Neural cell (in vitro differentiated cells): ENCODE measurements around the gene LGI4. TPM values are rescaled to one million over a fixed set of nuclear protein-coding genes. Genes with fewer than 3 reads are reported as not detected.
A peak's percentile ranks its signal among the peaks of the same experiment; 100 is the strongest.

Experiments
- H2AFZ ChIP-seq: fragments of 200-600, 300-800 bp; sonication (generic), shearing (Covaris generic); 2 replicates; pipeline ENCODE4 v1.6.0; 2014; ENCODE audit warnings: low read depth, mild to moderate bottlenecking, antibody characterized with exemption, low read length, moderate library complexity
- H3F3A ChIP-seq: fragments of 200-600 bp; shearing (Covaris generic); 2 replicates; pipeline ENCODE4 v1.6.1; 2016; ENCODE audit warnings: mild to moderate bottlenecking, moderate library complexity, mixed read lengths, antibody characterized with exemption, low read length; ENCODE audit not compliant: insufficient read depth, poor library complexity, severe bottlenecking
- H3K27ac ChIP-seq: fragments of 200-600, 300-800 bp; sonication (generic), shearing (Covaris generic); 2 replicates; pipeline ENCODE4 v1.5.1; 2014; ENCODE audit warnings: mild to moderate bottlenecking, low read length, moderate library complexity
- H3K27me3 ChIP-seq: fragments of 300-800, 200-600 bp; sonication (generic), shearing (Covaris generic); 2 replicates; pipeline ENCODE4 v1.6.0; 2014; ENCODE audit warnings: mild to moderate bottlenecking, low read depth, low read length, moderate library complexity; ENCODE audit not compliant: insufficient read depth
- H3K36me3 ChIP-seq: fragments of 300-800, 200-600 bp; sonication (generic), shearing (Covaris generic); 2 replicates; pipeline ENCODE4 v1.5.1; 2014; ENCODE audit warnings: mild to moderate bottlenecking, antibody characterized with exemption, low read length, moderate library complexity; ENCODE audit not compliant: insufficient read depth
- H3K4me2 ChIP-seq: fragments of 300-800, 200-600 bp; sonication (generic), shearing (Covaris generic); 2 replicates; pipeline ENCODE4 v1.6.0; 2014; ENCODE audit warnings: mild to moderate bottlenecking, low read length
- H3K4me3 ChIP-seq: fragments of 300-800, 200-600 bp; sonication (generic), shearing (Covaris generic); 2 replicates; pipeline ENCODE4 v1.5.1; 2014; ENCODE audit warnings: mild to moderate bottlenecking, low read length, moderate library complexity
- H3K79me2 ChIP-seq: fragments of 200-600 bp; shearing (Covaris generic); replicated peaks from 2 replicates; pipeline ENCODE4 v1.6.0; 2014; ENCODE audit warnings: mild to moderate bottlenecking, low read length, moderate library complexity; ENCODE audit not compliant: insufficient read depth
- H3K9ac ChIP-seq: fragments of 300-800, 200-600 bp; sonication (generic), shearing (Covaris generic); 2 replicates; pipeline ENCODE4 v1.6.1; 2016; ENCODE audit warnings: mild to moderate bottlenecking, low read length, mixed read lengths
- H3K9me2 ChIP-seq: fragments of 200-600 bp; shearing (Covaris generic); 2 replicates; pipeline ENCODE4 v1.6.1; 2016; ENCODE audit warnings: mild to moderate bottlenecking, low read length, mixed read lengths; ENCODE audit not compliant: insufficient read depth
- H3K9me3 ChIP-seq: fragments of 200-600, 300-800 bp; sonication (generic), shearing (Covaris generic); 2 replicates; pipeline ENCODE4 v1.6.1; 2016; ENCODE audit warnings: mild to moderate bottlenecking, mixed run types, low read length, moderate library complexity, mixed read lengths
- H4K20me1 ChIP-seq: fragments of 200-600 bp; shearing (Covaris generic); 2 replicates; pipeline ENCODE4 v1.6.1; 2016; ENCODE audit warnings: mild to moderate bottlenecking, mixed run types; ENCODE audit not compliant: insufficient read depth
- EP300 ChIP-seq: fragments of 450-650 bp; conservative IDR thresholded peaks from 2 replicates; pipeline ENCODE4 v1.6.1; 2014; ENCODE audit warnings: antibody characterized with exemption, mild to moderate bottlenecking, moderate library complexity; ENCODE audit not compliant: poor library complexity, severe bottlenecking
- MXI1 ChIP-seq: fragments of 450-650 bp; conservative IDR thresholded peaks from 2 replicates; pipeline ENCODE4 v1.6.1; 2014; ENCODE audit warnings: antibody characterized with exemption, mild to moderate bottlenecking; ENCODE audit not compliant: poor library complexity, severe bottlenecking
- POLR2AphosphoS5 ChIP-seq: IDR thresholded peaks from 2 replicates; pipeline ENCODE4 v1.6.1; 2012
- polyA plus RNA-seq: library from polyadenylated mRNA; depleted of rRNA; stranded (reverse); fragments of >200 nt; gene quantifications from 2 replicates; pipeline ENCODE4 v1.2.3, GENCODE V29; 2014
- TF ChIP-seq, protein P1 (sequence below): fragments of 450-650 bp; IDR thresholded peaks from 2 replicates; pipeline ENCODE4 v1.5.1; 2014; ENCODE audit warnings: antibody characterized with exemption, mild to moderate bottlenecking, moderate library complexity; ENCODE audit not compliant: poor library complexity, severe bottlenecking
- TF ChIP-seq, protein P2 (sequence below): IDR thresholded peaks from 2 replicates; pipeline ENCODE4 v1.6.1; 2012; ENCODE audit warnings: borderline replicate concordance

Gene LGI4
- polyA plus RNA-seq, 1 donor from 2014 or later, result 0.63 TPM

DNA sequence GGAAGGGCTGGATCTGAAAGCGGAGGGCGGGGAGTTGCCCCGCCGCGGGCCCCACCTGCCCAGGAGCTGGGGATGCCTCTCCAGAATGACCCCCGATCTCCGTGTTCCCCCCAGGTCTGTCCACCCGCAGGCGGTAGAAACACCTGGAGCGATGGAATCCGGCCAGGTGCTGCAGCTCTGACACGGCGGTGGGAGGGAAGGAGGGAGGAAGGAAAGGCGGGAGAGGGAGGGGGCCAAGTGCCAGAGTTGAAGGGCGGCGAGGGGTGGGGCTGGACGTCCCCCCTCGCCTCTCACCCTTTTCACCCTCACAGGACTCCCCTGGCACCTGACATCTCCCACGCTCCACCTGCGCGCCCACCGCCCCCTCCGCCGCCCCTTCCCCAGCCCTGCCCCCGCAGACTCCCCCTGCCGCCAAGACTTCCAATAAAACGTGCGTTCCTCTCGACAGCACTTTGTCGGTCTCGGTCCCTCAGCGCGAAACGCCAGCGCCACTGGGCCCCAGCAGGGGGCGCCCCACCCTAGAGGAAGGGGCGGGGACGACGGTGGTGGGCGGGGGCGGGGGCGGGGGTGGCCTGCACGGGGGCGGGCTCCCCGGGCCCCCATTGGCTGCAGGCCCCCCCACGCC lies 7.9 kb upstream of the LGI4 start:
- peaks cover 18% of the 10 kb centered on the region for H3K27me3 ChIP-seq
- TF ChIP-seq, protein P1, sequence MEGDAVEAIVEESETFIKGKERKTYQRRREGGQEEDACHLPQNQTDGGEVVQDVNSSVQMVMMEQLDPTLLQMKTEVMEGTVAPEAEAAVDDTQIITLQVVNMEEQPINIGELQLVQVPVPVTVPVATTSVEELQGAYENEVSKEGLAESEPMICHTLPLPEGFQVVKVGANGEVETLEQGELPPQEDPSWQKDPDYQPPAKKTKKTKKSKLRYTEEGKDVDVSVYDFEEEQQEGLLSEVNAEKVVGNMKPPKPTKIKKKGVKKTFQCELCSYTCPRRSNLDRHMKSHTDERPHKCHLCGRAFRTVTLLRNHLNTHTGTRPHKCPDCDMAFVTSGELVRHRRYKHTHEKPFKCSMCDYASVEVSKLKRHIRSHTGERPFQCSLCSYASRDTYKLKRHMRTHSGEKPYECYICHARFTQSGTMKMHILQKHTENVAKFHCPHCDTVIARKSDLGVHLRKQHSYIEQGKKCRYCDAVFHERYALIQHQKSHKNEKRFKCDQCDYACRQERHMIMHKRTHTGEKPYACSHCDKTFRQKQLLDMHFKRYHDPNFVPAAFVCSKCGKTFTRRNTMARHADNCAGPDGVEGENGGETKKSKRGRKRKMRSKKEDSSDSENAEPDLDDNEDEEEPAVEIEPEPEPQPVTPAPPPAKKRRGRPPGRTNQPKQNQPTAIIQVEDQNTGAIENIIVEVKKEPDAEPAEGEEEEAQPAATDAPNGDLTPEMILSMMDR, result no peak
- peak; percentile 21 for TF ChIP-seq POLR2AphosphoS5
- no peaks in the 10 kb centered on the region for H3K9me2 ChIP-seq
- peaks cover 6% of the 10 kb centered on the region for H3F3A ChIP-seq
- peak overlapping the region; percentile 35 for H3K4me2 ChIP-seq
- no peaks in the 10 kb centered on the region for H3K9me3 ChIP-seq
- no peaks in the 10 kb centered on the region for H4K20me1 ChIP-seq
- H3K4me3 ChIP-seq, result peak overlapping the region; percentile 93
- H3K36me3 ChIP-seq, result no peaks in the 10 kb centered on the region
- peak overlapping the region; percentile 81 for H3K9ac ChIP-seq
- H3K27ac ChIP-seq, result no peak overlapping the region
- peak overlapping the region; percentile 27 for H2AFZ ChIP-seq
- H3K79me2 ChIP-seq, result no peaks in the 10 kb centered on the region

DNA sequence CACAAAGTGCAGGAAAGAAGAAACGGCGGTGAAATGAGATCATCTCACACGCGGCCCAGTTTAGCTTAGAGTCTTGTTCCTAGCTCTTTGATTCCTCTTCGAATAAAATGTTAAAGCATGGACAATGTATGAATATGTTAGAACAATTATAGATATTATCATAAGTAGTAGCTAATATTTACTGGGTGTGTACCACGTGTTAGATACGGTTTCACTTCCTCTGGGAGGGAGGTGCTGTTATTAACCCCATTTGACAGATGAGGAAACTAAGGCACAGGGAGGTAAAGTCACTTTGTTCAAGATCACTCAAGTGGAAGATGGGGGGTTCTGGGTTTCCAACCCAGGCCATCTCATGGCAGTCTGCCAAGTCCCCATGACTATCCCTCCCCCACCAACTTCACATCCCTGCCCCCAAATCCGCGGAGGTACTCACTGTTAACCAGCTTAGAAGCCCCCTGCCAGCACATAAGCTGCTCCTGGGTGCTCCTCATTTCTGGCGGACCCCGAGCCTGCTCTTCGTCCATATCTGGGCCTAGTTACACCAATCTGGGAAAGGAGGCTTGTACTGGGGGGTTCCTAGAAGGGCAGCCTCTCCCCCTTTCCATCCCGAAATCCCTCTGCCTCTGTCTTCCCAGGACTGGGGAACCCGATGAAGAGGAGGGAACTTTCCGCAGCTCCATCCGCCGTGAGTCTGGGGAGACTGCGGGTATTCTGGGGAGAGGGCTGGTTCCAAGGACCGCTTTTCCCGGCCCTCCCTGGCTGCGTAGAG lies 7.2 kb upstream of the LGI4 start:
- no peaks in the 10 kb centered on the region for H3K9me2 ChIP-seq
- H3K9me3 ChIP-seq, result no peaks in the 10 kb centered on the region
- no peaks in the 10 kb centered on the region for H3K36me3 ChIP-seq
- no peaks in the 10 kb centered on the region for H4K20me1 ChIP-seq
- no peak overlapping the region for H3K27ac ChIP-seq
- peaks cover 6% of the 10 kb centered on the region for H3F3A ChIP-seq
- H2AFZ ChIP-seq, result no peak overlapping the region
- H3K4me2 ChIP-seq, result peak overlapping the region; percentile 35
- H3K27me3 ChIP-seq, result peaks cover 18% of the 10 kb centered on the region
- H3K4me3 ChIP-seq, result peak overlapping the region; percentile 93
- H3K9ac ChIP-seq, result peak overlapping the region; percentile 12
- TF ChIP-seq EP300, result no peak
- TF ChIP-seq, protein P2, sequence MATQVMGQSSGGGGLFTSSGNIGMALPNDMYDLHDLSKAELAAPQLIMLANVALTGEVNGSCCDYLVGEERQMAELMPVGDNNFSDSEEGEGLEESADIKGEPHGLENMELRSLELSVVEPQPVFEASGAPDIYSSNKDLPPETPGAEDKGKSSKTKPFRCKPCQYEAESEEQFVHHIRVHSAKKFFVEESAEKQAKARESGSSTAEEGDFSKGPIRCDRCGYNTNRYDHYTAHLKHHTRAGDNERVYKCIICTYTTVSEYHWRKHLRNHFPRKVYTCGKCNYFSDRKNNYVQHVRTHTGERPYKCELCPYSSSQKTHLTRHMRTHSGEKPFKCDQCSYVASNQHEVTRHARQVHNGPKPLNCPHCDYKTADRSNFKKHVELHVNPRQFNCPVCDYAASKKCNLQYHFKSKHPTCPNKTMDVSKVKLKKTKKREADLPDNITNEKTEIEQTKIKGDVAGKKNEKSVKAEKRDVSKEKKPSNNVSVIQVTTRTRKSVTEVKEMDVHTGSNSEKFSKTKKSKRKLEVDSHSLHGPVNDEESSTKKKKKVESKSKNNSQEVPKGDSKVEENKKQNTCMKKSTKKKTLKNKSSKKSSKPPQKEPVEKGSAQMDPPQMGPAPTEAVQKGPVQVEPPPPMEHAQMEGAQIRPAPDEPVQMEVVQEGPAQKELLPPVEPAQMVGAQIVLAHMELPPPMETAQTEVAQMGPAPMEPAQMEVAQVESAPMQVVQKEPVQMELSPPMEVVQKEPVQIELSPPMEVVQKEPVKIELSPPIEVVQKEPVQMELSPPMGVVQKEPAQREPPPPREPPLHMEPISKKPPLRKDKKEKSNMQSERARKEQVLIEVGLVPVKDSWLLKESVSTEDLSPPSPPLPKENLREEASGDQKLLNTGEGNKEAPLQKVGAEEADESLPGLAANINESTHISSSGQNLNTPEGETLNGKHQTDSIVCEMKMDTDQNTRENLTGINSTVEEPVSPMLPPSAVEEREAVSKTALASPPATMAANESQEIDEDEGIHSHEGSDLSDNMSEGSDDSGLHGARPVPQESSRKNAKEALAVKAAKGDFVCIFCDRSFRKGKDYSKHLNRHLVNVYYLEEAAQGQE, result no peak
- H3K79me2 ChIP-seq, result no peaks in the 10 kb centered on the region

DNA sequence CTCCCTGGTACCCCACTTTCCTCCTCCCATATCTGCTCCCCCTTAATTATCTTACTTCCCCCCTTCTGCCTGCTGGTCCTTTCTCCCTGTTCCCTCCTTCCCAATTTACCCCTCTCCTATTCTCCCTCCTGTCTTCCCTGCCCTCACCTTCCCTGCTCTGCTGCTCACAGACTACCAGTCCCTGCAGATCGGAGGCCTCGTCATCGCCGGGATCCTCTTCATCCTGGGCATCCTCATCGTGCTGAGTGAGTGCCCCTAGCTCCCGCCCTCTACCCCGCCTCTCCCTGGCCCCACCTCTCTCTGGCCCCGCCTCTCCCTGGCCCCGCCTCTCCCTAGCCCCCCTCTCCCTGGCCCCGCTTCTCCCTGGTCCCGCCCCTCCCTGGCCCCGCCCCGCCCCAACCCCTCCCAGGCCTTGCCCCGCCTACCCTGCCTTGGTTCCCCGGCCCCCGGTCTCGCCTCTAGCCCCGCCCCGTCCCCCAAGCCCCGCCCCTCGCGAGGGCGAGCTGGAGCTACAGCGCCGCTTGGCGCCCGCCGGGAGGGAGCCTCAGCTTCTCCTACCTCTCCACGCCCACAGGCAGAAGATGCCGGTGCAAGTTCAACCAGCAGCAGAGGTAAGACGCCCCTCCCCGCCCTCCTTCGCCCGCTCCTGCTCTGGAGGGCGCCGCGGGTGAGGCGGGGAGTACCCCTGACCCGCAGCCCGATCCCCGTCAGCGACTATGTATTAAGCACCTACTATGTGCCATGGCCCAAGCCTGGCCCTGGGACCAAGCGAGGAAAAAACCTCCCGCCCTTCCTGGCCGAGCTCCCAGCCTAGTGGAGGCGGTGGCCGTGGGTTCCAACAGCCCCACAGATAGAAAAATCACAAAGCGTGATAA lies 6.3 kb upstream of the LGI4 start:
- Histone ChIP-seq H3K36me3 (no peaks in the 10 kb centered on the region), H3K4me3 (peak overlapping the region; percentile 47), H3F3A (peaks cover 6% of the 10 kb centered on the region), H3K27ac (no peak overlapping the region), H3K79me2 (no peaks in the 10 kb centered on the region), H4K20me1 (no peaks in the 10 kb centered on the region), H3K9me2 (no peaks in the 10 kb centered on the region), H3K9me3 (no peaks in the 10 kb centered on the region), H3K9ac (peak overlapping the region; percentile 38), H3K27me3 (peaks cover 18% of the 10 kb centered on the region), H3K4me2 (no peak overlapping the region), H2AFZ (peak overlapping the region; percentile 14)
- TF ChIP-seq MXI1, result no peak
- TF ChIP-seq, protein P1, result peak; percentile 46
